Measurements from ENCODE around the gene PLA2G12B. TPM values are rescaled to one million over a fixed set of nuclear protein-coding genes. Genes with fewer than 3 reads are reported as not detected.

Gene PLA2G12B
- total and polyA plus RNA-seq, 2 of the 8 experiments (the other 6 are each of a cell fraction or from before 2014, with no cell fraction given) = not detected

DNA sequence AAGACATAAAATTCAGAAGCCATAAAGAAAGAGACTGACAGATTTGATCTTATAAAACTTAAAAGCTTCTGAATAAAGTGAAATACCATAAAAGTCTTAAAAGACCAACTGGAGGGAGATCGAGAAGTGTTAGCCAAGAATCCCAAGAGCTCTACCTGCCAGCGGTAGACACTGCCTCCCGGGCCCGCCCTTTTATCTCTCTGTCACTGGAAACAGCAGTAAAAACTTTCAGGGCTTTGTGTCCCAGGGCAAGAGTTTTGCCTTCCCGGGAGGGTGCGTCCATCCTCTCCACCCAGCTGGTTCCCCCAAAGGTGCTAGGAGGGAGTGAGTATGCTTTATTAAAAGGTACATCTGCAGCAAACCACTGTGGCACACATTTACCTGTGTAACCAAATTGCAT lies 5.8 kb downstream of the PLA2G12B start:
- Histone ChIP-seq H3K4me1 (replicated peaks in 1 of 4; ENCODE audit: control insufficient read depth in 3 of 4, insufficient read depth in 4 of 4, low read length in 3 of 4) (peaks cover 8 to 12% (median 10%) of the 10 kb centered on the region in 4 experiments; a peak in 5 of 7 replicates), H3K79me1 (ENCODE audit: low read depth, low read length) (no peaks in the 10 kb centered on the region), H3K9me3 (ENCODE audit: insufficient read depth in 2 of 2, low read depth in 1 of 2, low read length in 1 of 2) (no peaks in the 10 kb centered on the region), H3K18ac (ENCODE audit: extremely low read depth, low read length) (no peak overlapping the region), H3K4ac (replicated peaks; ENCODE audit: insufficient read length, low read depth, low read length) (no peak overlapping the region), H2BK5ac (ENCODE audit: low read depth, low read length) (no peak overlapping the region), H3K23me2 (ENCODE audit: low read depth, low read length) (no peaks in the 10 kb centered on the region), H4K5ac (ENCODE audit: insufficient read length, low read depth, low read length) (no peak overlapping the region), H4K91ac (replicated peaks; ENCODE audit: insufficient read length, low read length) (no peak overlapping the region), H3K4me2 (ENCODE audit: insufficient read depth in 1 of 2, low read depth in 2 of 2, low read length in 2 of 2) (no peak overlapping the region), H3K27me3 (replicated peaks in 1 of 4; ENCODE audit: control insufficient read depth in 3 of 4, extremely low read depth in 1 of 4, insufficient read depth in 3 of 4, low read length in 3 of 4) (no peaks in the 10 kb centered on the region), H3K4me3 (ENCODE audit: extremely low read depth in 1 of 4, insufficient read depth in 2 of 4, low read depth in 3 of 4, low read length in 4 of 4) (no peak overlapping the region), H4K8ac (ENCODE audit: extremely low read depth, insufficient read depth, low read length) (no peak overlapping the region), H3K14ac (ENCODE audit: insufficient read length) (no peak overlapping the region), H2BK20ac (ENCODE audit: low read length) (no peak overlapping the region), H3K27ac (ENCODE audit: low read depth, low read length) (no peak overlapping the region), H2AFZ (ENCODE audit: low read length) (no peak overlapping the region), H2BK12ac (ENCODE audit: low read depth, low read length) (no peak overlapping the region), H4K20me1 (replicated peaks in 1 of 2; ENCODE audit: control insufficient read depth in 1 of 2, insufficient read depth in 2 of 2, low read length in 2 of 2) (no peaks in the 10 kb centered on the region), H3K79me2 (ENCODE audit: control insufficient read depth in 1 of 2, insufficient read depth in 2 of 2, low read length in 2 of 2) (no peaks in the 10 kb centered on the region), H2BK15ac (ENCODE audit: low read length) (no peak overlapping the region), H2AK5ac (ENCODE audit: low read depth, low read length) (no peak overlapping the region), H3K56ac (replicated peaks; ENCODE audit: insufficient read length, low read depth, low read length) (no peak overlapping the region), H3K36me3 (ENCODE audit: control insufficient read depth in 2 of 4, insufficient read depth in 4 of 4, low read length in 3 of 4) (no peaks in the 10 kb centered on the region), H3K23ac (ENCODE audit: insufficient read length) (no peak overlapping the region), H2BK120ac (replicated peaks; ENCODE audit: low read depth, low read length) (no peak overlapping the region), H3K9ac (replicated peaks in 1 of 4; ENCODE audit: extremely low read depth in 1 of 4, low read depth in 3 of 4, low read length in 3 of 4) (no peak overlapping the region)
- FAIRE-seq (no peak), DNase-seq (ENCODE audit: low read depth in 1 of 2, low spot score in 2 of 2) (no peak)
- 75% methylated on average over 6 of the region's 6 CpGs; no CpG with 5 or more reads in 1 of the 2 experiments for WGBS, 2 experiments (ENCODE audit: extremely low coverage in 1 of 2, insufficient coverage in 1 of 2, insufficient read length in 1 of 2, insufficient replicate concordance in 2 of 2, low coverage in 1 of 2, low lambda C conversion rate in 2 of 2, missing lambda C conversion rate in 1 of 2)
- POLR2A ChIA-PET (ENCODE audit: partially characterized antibody) = no interaction called here
- CTCF ChIA-PET (ENCODE audit: partially characterized antibody) = interaction anchor here (1.4 kb wide), 1 partner anchor 11 kb away, joined by 3 read pairs; no protein-coding TSS in a partner anchor
- TF ChIP-seq, protein P1, sequence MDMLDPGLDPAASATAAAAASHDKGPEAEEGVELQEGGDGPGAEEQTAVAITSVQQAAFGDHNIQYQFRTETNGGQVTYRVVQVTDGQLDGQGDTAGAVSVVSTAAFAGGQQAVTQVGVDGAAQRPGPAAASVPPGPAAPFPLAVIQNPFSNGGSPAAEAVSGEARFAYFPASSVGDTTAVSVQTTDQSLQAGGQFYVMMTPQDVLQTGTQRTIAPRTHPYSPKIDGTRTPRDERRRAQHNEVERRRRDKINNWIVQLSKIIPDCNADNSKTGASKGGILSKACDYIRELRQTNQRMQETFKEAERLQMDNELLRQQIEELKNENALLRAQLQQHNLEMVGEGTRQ (IDR thresholded peaks at IDR 0.05; ENCODE audit: low read length) = no peak
- TF ChIP-seq GTF2F1 (IDR thresholded peaks at IDR 0.05; ENCODE audit: borderline replicate concordance, low read depth, low read length) (no peak), SAP30 (IDR thresholded peaks at IDR 0.05; ENCODE audit: insufficient read depth, insufficient replicate concordance, low read length) (no peak), RBBP5 (IDR thresholded peaks at IDR 0.05; ENCODE audit: borderline replicate concordance, low read depth, low read length) (no peak), E2F6 (IDR thresholded peaks at IDR 0.05) (no peak), CREB1 (IDR thresholded peaks at IDR 0.05) (no peak), SIRT6 (IDR thresholded peaks at IDR 0.05; ENCODE audit: low read length) (no peak), RNF2 (IDR thresholded peaks at IDR 0.05; ENCODE audit: borderline replicate concordance, low read depth, low read length, missing control alignments, poor library complexity, severe bottlenecking) (no peak), POLR2AphosphoS5 (IDR thresholded peaks at IDR 0.05; ENCODE audit: low read depth, low read length) (no peak), TCF12 (IDR thresholded peaks at IDR 0.05; ENCODE audit: low read depth, low read length) (no peak), FOSL1 (IDR thresholded peaks at IDR 0.05; ENCODE audit: insufficient read depth, low read depth, low read length) (no peak), JUN (IDR thresholded peaks at IDR 0.05; ENCODE audit: low read depth, low read length) (no peak)
- TF ChIP-seq, protein P2, sequence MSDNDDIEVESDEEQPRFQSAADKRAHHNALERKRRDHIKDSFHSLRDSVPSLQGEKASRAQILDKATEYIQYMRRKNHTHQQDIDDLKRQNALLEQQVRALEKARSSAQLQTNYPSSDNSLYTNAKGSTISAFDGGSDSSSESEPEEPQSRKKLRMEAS (IDR thresholded peaks at IDR 0.05) = no peak

All from H1 (cell line).